H9 (cell line): ENCODE measurements around the gene FAM237B. TPM values are rescaled to one million over a fixed set of nuclear protein-coding genes. Genes with fewer than 3 reads are reported as not detected.

Experiments
- DNase-seq: peaks from one replicate; pipeline ENCODE4 v3.0.0-alpha.2; 2017
- H2AFZ ChIP-seq: one replicate; pipeline ENCODE4 v1.6.1; 2013; ENCODE audit warnings: mild to moderate bottlenecking, low read length, control low read depth, moderate library complexity
- H2AK5ac ChIP-seq: 2 replicates; pipeline ENCODE4 v1.6.1; 2013; ENCODE audit warnings: low read length, control low read depth, mixed read lengths; ENCODE audit not compliant: insufficient read length
- H2BK120ac ChIP-seq: one replicate; pipeline ENCODE4 v1.6.1; 2013; ENCODE audit warnings: low read depth, mild to moderate bottlenecking, low read length, control low read depth, inconsistent platforms; ENCODE audit not compliant: poor library complexity, severe bottlenecking
- H2BK12ac ChIP-seq: 2 replicates; pipeline ENCODE4 v1.6.1; 2013; ENCODE audit warnings: low read length, control low read depth, mixed read lengths, low read depth; ENCODE audit not compliant: insufficient read length
- H2BK15ac ChIP-seq: 2 replicates; pipeline ENCODE4 v1.6.1; 2013; ENCODE audit warnings: low read depth, low read length, control low read depth
- H2BK20ac ChIP-seq: one replicate; pipeline ENCODE4 v1.6.1; 2013; ENCODE audit warnings: low read depth, mild to moderate bottlenecking, low read length, control low read depth, inconsistent platforms; ENCODE audit not compliant: poor library complexity, severe bottlenecking
- H2BK5ac ChIP-seq: 2 replicates; pipeline ENCODE4 v1.6.1; 2013; ENCODE audit warnings: low read length, control low read depth, mixed read lengths; ENCODE audit not compliant: insufficient read length
- H3K14ac ChIP-seq: 2 replicates; pipeline ENCODE4 v1.6.1; 2013; ENCODE audit warnings: low read length, control low read depth; ENCODE audit not compliant: insufficient read depth
- H3K18ac ChIP-seq: 2 replicates; pipeline ENCODE4 v1.6.1; 2013; ENCODE audit warnings: low read depth, mild to moderate bottlenecking, mixed read lengths, low read length, control low read depth; ENCODE audit not compliant: insufficient read length
- H3K23ac ChIP-seq: 2 replicates; pipeline ENCODE4 v1.6.1; 2013; ENCODE audit warnings: low read length, control low read depth, mixed read lengths, low read depth; ENCODE audit not compliant: insufficient read length
- H3K23me2 ChIP-seq: 2 replicates; pipeline ENCODE4 v1.6.1; 2013; ENCODE audit warnings: low read depth, mild to moderate bottlenecking, mixed read lengths, low read length, control low read depth; ENCODE audit not compliant: insufficient read length, poor library complexity, severe bottlenecking
- H3K27ac ChIP-seq: 2 replicates; pipeline ENCODE4 v1.5.1; 2013; ENCODE audit warnings: low read length, control low read depth, mixed read lengths, low read depth; ENCODE audit not compliant: insufficient read length
- H3K27me3 ChIP-seq: 2 replicates; pipeline ENCODE4 v1.6.1; 2013; ENCODE audit warnings: low read length, control low read depth, inconsistent platforms; ENCODE audit not compliant: insufficient read depth
- H3K4ac ChIP-seq: 2 replicates; pipeline ENCODE4 v1.6.1; 2013; ENCODE audit warnings: low read depth, mild to moderate bottlenecking, control low read depth, inconsistent platforms, low read length, moderate library complexity
- H3K4me1 ChIP-seq: 2 replicates; pipeline ENCODE4 v1.6.1; 2013; ENCODE audit warnings: low read length, control low read depth, inconsistent platforms; ENCODE audit not compliant: insufficient read depth
- H3K4me2 ChIP-seq: 2 replicates; pipeline ENCODE4 v1.6.1; 2013; ENCODE audit warnings: low read length, control low read depth, mixed read lengths; ENCODE audit not compliant: insufficient read length, insufficient read depth
- H3K56ac ChIP-seq: 2 replicates; pipeline ENCODE4 v1.6.1; 2013; ENCODE audit warnings: low read depth, mild to moderate bottlenecking, mixed read lengths, low read length, control low read depth; ENCODE audit not compliant: insufficient read length
- H3K79me1 ChIP-seq: 2 replicates; pipeline ENCODE4 v1.6.1; 2013; ENCODE audit warnings: low read depth, mild to moderate bottlenecking, moderate library complexity, low read length, control low read depth, inconsistent platforms; ENCODE audit not compliant: insufficient read depth, poor library complexity, severe bottlenecking
- H3K79me2 ChIP-seq: 2 replicates; pipeline ENCODE4 v1.6.1; 2013; ENCODE audit warnings: low read length, control low read depth, inconsistent platforms; ENCODE audit not compliant: insufficient read depth
- H3K9ac ChIP-seq: 2 replicates; pipeline ENCODE4 v1.6.1; 2013; ENCODE audit warnings: low read length, control low read depth, mixed read lengths; ENCODE audit not compliant: insufficient read length; ENCODE audit errors: extremely low read depth
- H3K9me3 ChIP-seq: one replicate; pipeline ENCODE4 v1.6.1; 2013; ENCODE audit warnings: low read depth, low read length, inconsistent platforms; ENCODE audit not compliant: control insufficient read depth
- H3T11ph ChIP-seq: one replicate; pipeline ENCODE4 v1.6.1; 2013; ENCODE audit warnings: mild to moderate bottlenecking, low read length, control low read depth, inconsistent platforms
- H4K20me1 ChIP-seq: one replicate; pipeline ENCODE4 v1.6.1; 2013; ENCODE audit not compliant: control insufficient read depth, insufficient read length, insufficient read depth
- H4K5ac ChIP-seq: 2 replicates; pipeline ENCODE4 v1.6.1; 2013; ENCODE audit warnings: low read depth, mild to moderate bottlenecking, mixed read lengths, low read length, control low read depth; ENCODE audit not compliant: insufficient read length
- H4K8ac ChIP-seq: replicated peaks from 2 replicates; pipeline ENCODE4 v1.6.1; 2013; ENCODE audit warnings: low read length, control low read depth, mixed read lengths, low read depth; ENCODE audit not compliant: insufficient read length
- H4K91ac ChIP-seq: 2 replicates; pipeline ENCODE4 v1.6.1; 2013; ENCODE audit warnings: low read depth, mild to moderate bottlenecking, moderate library complexity, mixed read lengths, low read length, control low read depth; ENCODE audit not compliant: insufficient read length
- H3K27ac Mint-ChIP-seq, 3 experiments: 2 replicates in 2 of 3; 3 replicates in 1 of 3; pipeline ENCODE4 v1.8.0; 2020 to 2021; ENCODE audit warnings: mixed read lengths in 3 of 3, mild to moderate bottlenecking in 1 of 3, moderate library complexity in 1 of 3
- H3K27me3 Mint-ChIP-seq: 2 replicates; pipeline ENCODE4 v1.8.0; 2021; ENCODE audit warnings: low read depth, mild to moderate bottlenecking, moderate library complexity, mixed read lengths
- H3K36me3 Mint-ChIP-seq, 3 experiments: 2 replicates in 2 of 3; 3 replicates in 1 of 3; pipeline ENCODE4 v1.8.0; 2020 to 2021; ENCODE audit warnings: low read depth in 3 of 3, mixed read lengths in 3 of 3; ENCODE audit not compliant: insufficient read depth in 1 of 3
- H3K4me1 Mint-ChIP-seq, 2 experiments: 2 replicates each; pipeline ENCODE4 v1.8.0; 2020; ENCODE audit warnings: mixed read lengths in 2 of 2
- H3K4me3 Mint-ChIP-seq, 2 experiments: 2 replicates in 1 of 2; 3 replicates in 1 of 2; pipeline ENCODE4 v1.8.0; 2020 to 2021; ENCODE audit warnings: mild to moderate bottlenecking in 2 of 2, mixed read lengths in 2 of 2, moderate library complexity in 1 of 2
- H3K9me3 Mint-ChIP-seq, 2 experiments: 2 replicates in 1 of 2; 3 replicates in 1 of 2; pipeline ENCODE4 v1.8.0; 2020; ENCODE audit warnings: mild to moderate bottlenecking in 2 of 2, mixed read lengths in 2 of 2, moderate library complexity in 1 of 2
- WGBS: extraction: QIAGEN DNeasy Blood & Tissue Kit; methylation state at CpG from one replicate; pipeline ENCODE4 v1.1.7; 2013; ENCODE audit warnings: missing lambda C conversion rate, low lambda C conversion rate, mixed read lengths; ENCODE audit not compliant: insufficient read length; ENCODE audit errors: extremely low coverage; 5-methylcytosine and 5-hydroxymethylcytosine counted together
- total RNA-seq: library from RNA; stranded (reverse); gene quantifications from 2 replicates; pipeline ENCODE4 v1.2.1, GENCODE V29; 2021
- TF ChIP-seq, protein P1 (sequence below): fragments of 200-600 bp; sonication (generic); conservative IDR thresholded peaks from 3 replicates; pipeline ENCODE4 v1.8.0; 2021; ENCODE audit warnings: antibody characterized with exemption, mild to moderate bottlenecking

FAM237B gene
- total RNA-seq, 1 experiment from 2014 or later = not detected

DNA sequence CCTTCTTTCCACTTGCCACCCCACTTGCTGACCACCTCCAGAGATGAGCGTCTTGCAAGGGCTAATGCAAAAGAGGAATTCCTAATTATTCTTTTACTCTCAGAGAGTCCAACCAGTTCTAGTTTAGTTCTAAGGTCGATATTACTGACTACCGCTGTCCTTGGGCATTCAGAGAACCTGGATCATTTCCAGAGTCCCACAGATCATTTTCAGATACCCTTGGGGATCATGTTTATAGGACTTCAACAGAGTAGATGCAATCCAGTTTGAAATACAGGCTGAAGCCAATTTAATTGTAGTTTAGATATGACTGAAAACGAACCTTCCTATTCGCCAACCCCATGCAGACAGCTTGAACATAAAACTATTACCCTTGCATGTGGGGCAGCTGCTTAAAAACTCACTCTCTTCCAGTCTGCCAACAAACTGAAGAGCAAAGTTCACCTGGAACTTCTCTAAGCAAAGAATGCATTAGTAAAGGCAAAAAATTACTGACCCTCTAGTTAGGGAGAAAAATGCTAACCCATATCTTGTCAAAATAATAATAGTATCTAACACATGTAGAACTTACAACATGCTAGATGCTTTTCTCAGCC lies 53.7 kb downstream of the FAM237B start:
- Histone ChIP-seq H3K9me3 (no peaks in the 10 kb centered on the region), H3K27ac (no peak overlapping the region), H2BK15ac (no peak overlapping the region), H2AFZ (no peak overlapping the region), H4K91ac (no peak overlapping the region), H3K27me3 (no peaks in the 10 kb centered on the region), H3K14ac (no peak overlapping the region), H3K4me1 (no peaks in the 10 kb centered on the region), H2BK120ac (no peak overlapping the region), H3K79me2 (no peaks in the 10 kb centered on the region), H4K8ac (no peak overlapping the region), H4K20me1 (no peaks in the 10 kb centered on the region), H2AK5ac (no peak overlapping the region), H3K4me2 (no peak overlapping the region), H3K4ac (no peak overlapping the region), H2BK20ac (no peak overlapping the region), H3K23me2 (no peaks in the 10 kb centered on the region), H3K23ac (no peak overlapping the region), H3K18ac (no peak overlapping the region), H2BK12ac (no peak overlapping the region), H4K5ac (no peak overlapping the region), H2BK5ac (no peak overlapping the region), H3K9ac (no peak overlapping the region), H3K56ac (no peak overlapping the region), H3K79me1 (no peaks in the 10 kb centered on the region), H3T11ph (no peak overlapping the region)
- H3K4me3 Mint-ChIP-seq = no peak overlapping the region
- TF ChIP-seq, protein P1, sequence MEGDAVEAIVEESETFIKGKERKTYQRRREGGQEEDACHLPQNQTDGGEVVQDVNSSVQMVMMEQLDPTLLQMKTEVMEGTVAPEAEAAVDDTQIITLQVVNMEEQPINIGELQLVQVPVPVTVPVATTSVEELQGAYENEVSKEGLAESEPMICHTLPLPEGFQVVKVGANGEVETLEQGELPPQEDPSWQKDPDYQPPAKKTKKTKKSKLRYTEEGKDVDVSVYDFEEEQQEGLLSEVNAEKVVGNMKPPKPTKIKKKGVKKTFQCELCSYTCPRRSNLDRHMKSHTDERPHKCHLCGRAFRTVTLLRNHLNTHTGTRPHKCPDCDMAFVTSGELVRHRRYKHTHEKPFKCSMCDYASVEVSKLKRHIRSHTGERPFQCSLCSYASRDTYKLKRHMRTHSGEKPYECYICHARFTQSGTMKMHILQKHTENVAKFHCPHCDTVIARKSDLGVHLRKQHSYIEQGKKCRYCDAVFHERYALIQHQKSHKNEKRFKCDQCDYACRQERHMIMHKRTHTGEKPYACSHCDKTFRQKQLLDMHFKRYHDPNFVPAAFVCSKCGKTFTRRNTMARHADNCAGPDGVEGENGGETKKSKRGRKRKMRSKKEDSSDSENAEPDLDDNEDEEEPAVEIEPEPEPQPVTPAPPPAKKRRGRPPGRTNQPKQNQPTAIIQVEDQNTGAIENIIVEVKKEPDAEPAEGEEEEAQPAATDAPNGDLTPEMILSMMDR = no peak
- H3K9me3 Mint-ChIP-seq = no peaks in the 10 kb centered on the region
- no peaks in the 10 kb centered on the region for H3K27me3 Mint-ChIP-seq
- no peak for DNase-seq
- H3K4me1 Mint-ChIP-seq = no peaks in the 10 kb centered on the region
- peak overlapping the region in 1 of 3 experiments; percentile 47; a peak in 1 of 7 replicates for H3K27ac Mint-ChIP-seq
- no CpG with 5 or more reads among the region's 5 CpGs for WGBS
- no peaks in the 10 kb centered on the region for H3K36me3 Mint-ChIP-seq
